Head of caudate nucleus (tissue), 42 donors: ENCODE measurements around the gene ACTN1.

Experiments used
- DNase-seq, 42 donors: peaks; one replicate each; pipeline versions ENCODE4 v3.0.0 to v3.0.0-alpha.2; 2020 to 2021; ENCODE audit warnings: mixed read lengths in 7 of 42
- intact Hi-C: fragments of 100-400 bp; cut with DNase I; formaldehyde crosslinking; loops from one replicate; pipeline ENCODE4 v1.15.0; 2022

ACTN1 gene

GRCh38 chr14:68956724-68957123 lies 22.4 kb downstream of the ACTN1 start:
- intact Hi-C loops: no loop called here

GRCh38 chr14:68955851-68956179 lies 23.3 kb downstream of the ACTN1 start:
- intact Hi-C loops: no loop called here
- DNase-seq: no peak

More at GRCh38 chr14:68956724-68957123, 22.4 kb downstream of the ACTN1 start:
- DNase-seq: no peak

GRCh38 chr14:68955164-68955850 lies 23.8 kb downstream of the ACTN1 start:
- intact Hi-C loops: no loop called here
- no peak for DNase-seq

GRCh38 chr14:68953196-68953555 lies 25.9 kb downstream of the ACTN1 start:
- intact Hi-C loops: no loop called here
- DNase-seq: no peak

- no peak for DNase-seq
- intact Hi-C loops: no loop called here
These were observed 26.4 kb downstream of the ACTN1 start for GRCh38 chr14:68952531-68953195.

- no peak for DNase-seq
- intact Hi-C loops: no loop called here
These were observed 27.1 kb downstream of the ACTN1 start for GRCh38 chr14:68951800-68952530.

GRCh38 chr14:68951035-68951797 lies 27.9 kb downstream of the ACTN1 start:
- intact Hi-C loops: no loop called here
- peak in 17 of 42 donors; percentile 42 to 84 (median 59) for DNase-seq

GRCh38 chr14:68950111-68950510 lies 29.0 kb downstream of the ACTN1 start:
- DNase-seq: peak in 2 of 42 donors; percentile 39 to 40
- intact Hi-C loops: no loop called here

- no peak for DNase-seq
- intact Hi-C loops: no loop called here
These were observed 29.5 kb downstream of the ACTN1 start for GRCh38 chr14:68949601-68949965.

GRCh38 chr14:68948686-68949600 lies 30.2 kb downstream of the ACTN1 start:
- intact Hi-C loops: no loop called here
- DNase-seq: peak in 7 of 42 donors; percentile 42 to 60 (median 52)

GRCh38 chr14:68947802-68948201 lies 31.3 kb downstream of the ACTN1 start:
- intact Hi-C loops: no loop called here
- DNase-seq: peak in 2 of 42 donors; percentile 35 to 41

GRCh38 chr14:68946489-68946822 lies 32.6 kb downstream of the ACTN1 start:
- intact Hi-C loops: no loop called here
- no peak for DNase-seq

GRCh38 chr14:68945585-68946488 lies 33.3 kb downstream of the ACTN1 start:
- intact Hi-C loops: no loop called here
- DNase-seq: no peak

- intact Hi-C loops: no loop called here
- DNase-seq: peak in 17 of 42 donors; percentile 27 to 75 (median 52)
These were observed 33.9 kb downstream of the ACTN1 start for GRCh38 chr14:68945190-68945584.

- intact Hi-C loops: no loop called here
These were observed 34.9 kb downstream of the ACTN1 start for GRCh38 chr14:68944162-68944561.

GRCh38 chr14:68943107-68943506 lies 36.0 kb downstream of the ACTN1 start:
- intact Hi-C loops: no loop called here
- DNase-seq: no peak

More at GRCh38 chr14:68944162-68944561, 34.9 kb downstream of the ACTN1 start:
- peak in 7 of 42 donors; percentile 22 to 73 (median 50) for DNase-seq

- DNase-seq: peak in 1 of 42 donors; percentile 45
- intact Hi-C loops: no loop called here
These were observed 36.6 kb downstream of the ACTN1 start for GRCh38 chr14:68942296-68943035.
